Coronary artery (tissue), 2 donors: ENCODE results near the gene TBC1D13.
"Not testable (repeated sequence)": the region's sequence is repeated elsewhere in the genome, so short reads cannot be mapped to it uniquely, and the experiment has no call there.

Experiments used
- DNase-seq: peaks from one replicate; pipeline ENCODE4 v3.0.0-alpha.2; 2017; ENCODE audit warnings: low spot score
- H3K27ac ChIP-seq, 2 donors: fragments of 200-600 bp; sonication (generic); one replicate each; pipeline ENCODE4 v1.5.1; 2016 to 2019
- H3K4me3 ChIP-seq: fragments of 200-600 bp; sonication (generic); 2 replicates; pipeline ENCODE4 v1.5.1; 2016; ENCODE audit warnings: mild to moderate bottlenecking, moderate library complexity
- TF ChIP-seq, protein P1 (sequence below): fragments of 200-600 bp; sonication (generic); IDR thresholded peaks from one replicate; pipeline ENCODE4 v1.5.1; 2019; ENCODE audit warnings: antibody characterized with exemption

TBC1D13 gene

DNA sequence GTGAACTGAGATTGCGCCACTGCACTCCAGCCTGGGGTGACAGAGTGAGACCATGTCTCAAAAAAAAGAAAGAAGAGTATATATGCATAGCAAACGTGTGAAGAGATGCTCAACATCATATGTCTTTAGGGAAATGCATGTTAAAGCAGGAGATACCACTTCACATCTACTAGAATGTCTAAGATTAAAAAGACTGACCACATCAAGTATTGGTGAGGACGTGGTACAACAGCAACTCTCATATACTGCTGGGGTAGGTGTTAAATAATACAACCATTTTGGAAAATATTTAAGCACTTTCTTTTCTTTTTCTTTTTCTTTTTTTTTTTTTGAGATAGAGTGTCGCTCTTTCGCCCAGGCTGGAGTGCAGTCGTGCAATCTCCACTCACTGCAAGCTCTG is 1.6 kb upstream of the TBC1D13 start:
- no peak overlapping the region for H3K4me3 ChIP-seq
- DNase-seq = no peak
- H3K27ac ChIP-seq = no peak overlapping the region
- TF ChIP-seq, protein P1, sequence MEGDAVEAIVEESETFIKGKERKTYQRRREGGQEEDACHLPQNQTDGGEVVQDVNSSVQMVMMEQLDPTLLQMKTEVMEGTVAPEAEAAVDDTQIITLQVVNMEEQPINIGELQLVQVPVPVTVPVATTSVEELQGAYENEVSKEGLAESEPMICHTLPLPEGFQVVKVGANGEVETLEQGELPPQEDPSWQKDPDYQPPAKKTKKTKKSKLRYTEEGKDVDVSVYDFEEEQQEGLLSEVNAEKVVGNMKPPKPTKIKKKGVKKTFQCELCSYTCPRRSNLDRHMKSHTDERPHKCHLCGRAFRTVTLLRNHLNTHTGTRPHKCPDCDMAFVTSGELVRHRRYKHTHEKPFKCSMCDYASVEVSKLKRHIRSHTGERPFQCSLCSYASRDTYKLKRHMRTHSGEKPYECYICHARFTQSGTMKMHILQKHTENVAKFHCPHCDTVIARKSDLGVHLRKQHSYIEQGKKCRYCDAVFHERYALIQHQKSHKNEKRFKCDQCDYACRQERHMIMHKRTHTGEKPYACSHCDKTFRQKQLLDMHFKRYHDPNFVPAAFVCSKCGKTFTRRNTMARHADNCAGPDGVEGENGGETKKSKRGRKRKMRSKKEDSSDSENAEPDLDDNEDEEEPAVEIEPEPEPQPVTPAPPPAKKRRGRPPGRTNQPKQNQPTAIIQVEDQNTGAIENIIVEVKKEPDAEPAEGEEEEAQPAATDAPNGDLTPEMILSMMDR = no peak

- DNase-seq = no peak
- Histone ChIP-seq H3K27ac (peak overlapping the region; percentile 23 to 93), H3K4me3 (peak overlapping the region; percentile 97)
- TF ChIP-seq, protein P1 = no peak
Measured at GRCh38 chr9:128787659-128788058, 606 bp downstream of the TBC1D13 start.

DNA sequence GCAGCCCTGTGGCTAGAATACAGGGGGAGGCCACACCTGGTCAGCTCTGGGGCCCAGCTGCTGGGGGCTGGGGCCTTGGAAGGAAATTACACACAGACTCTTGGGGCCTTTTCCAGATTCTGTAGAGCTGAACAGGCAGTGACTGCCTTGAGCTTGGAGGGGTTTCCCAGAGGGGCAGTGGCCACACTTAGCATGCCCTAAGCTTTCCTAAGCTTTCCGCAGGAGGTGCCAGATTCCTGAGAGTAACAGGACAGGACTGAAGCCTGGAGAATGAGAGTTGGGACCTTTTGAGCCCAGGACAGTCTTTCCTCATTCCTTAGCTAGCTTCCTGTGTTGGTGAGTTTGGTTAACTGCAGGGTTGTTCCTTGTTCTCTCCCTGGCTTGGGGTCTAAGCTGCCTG is 1.4 kb downstream of the TBC1D13 start:
- no peak for DNase-seq
- Histone ChIP-seq H3K27ac (no peak overlapping the region), H3K4me3 (peak overlapping the region; percentile 97)
- TF ChIP-seq, protein P1 = no peak

- DNase-seq = no peak
- TF ChIP-seq, protein P1 = no peak
- H3K4me3 ChIP-seq = no peak overlapping the region
- H3K27ac ChIP-seq = no peak overlapping the region
Measured at GRCh38 chr9:128790536-128790935, 3.5 kb downstream of the TBC1D13 start.

GRCh38 chr9:128792134-128792533 is 5.1 kb downstream of the TBC1D13 start:
- H3K27ac ChIP-seq = no peak overlapping the region
- H3K4me3 ChIP-seq = no peak overlapping the region
- TF ChIP-seq, protein P1 = no peak
- DNase-seq = no peak

- TF ChIP-seq, protein P1 = no peak
- H3K4me3 ChIP-seq = no peak overlapping the region
- no peak overlapping the region for H3K27ac ChIP-seq
- no peak for DNase-seq
Measured at GRCh38 chr9:128792978-128793686, 6.1 kb downstream of the TBC1D13 start.

DNA sequence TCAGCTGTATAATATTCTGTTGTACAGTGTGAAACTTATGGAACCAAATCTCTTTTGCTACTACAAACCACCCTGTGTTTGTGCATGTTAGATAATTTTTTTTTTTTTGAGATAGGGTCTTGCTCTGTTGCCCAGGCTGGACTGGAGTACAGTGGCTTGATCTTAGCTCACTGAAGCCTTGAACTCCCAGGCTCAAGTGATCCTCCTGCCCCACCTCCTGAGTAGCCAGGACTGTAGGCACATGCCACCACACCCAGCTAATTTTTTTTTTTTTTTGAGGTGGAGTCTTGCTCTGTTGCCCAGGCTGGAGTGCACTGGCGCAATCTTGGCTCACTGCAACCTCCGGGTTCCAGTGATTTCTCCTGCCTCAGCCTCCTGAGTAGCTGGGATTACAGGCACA is 7.9 kb downstream of the TBC1D13 start:
- not testable (repeated sequence) for H3K4me3 ChIP-seq, DNase-seq, H3K27ac ChIP-seq
